Right lobe of liver (tissue), 6 donors: ENCODE results near the gene MRC2. TPM values are rescaled to one million over a fixed set of nuclear protein-coding genes. Genes with fewer than 3 reads are reported as not detected.

Experiments used
- ATAC-seq, 4 donors: fragments of 200-7000 bp; cut with Tn5 transposase; one replicate each; pipeline ENCODE4 v1.9.1; 2020; ENCODE audit warnings: mild to moderate bottlenecking in 4 of 4, moderate library complexity in 4 of 4
- DNase-seq, 3 donors: peaks; one replicate each; pipeline ENCODE4 v3.0.0-alpha.2; 2020
- H3K27ac ChIP-seq, 3 donors: fragments of 200-600 bp; one replicate each; pipeline ENCODE4 v1.8.0; 2022
- H3K27me3 ChIP-seq, 2 donors: fragments of 200-600 bp; one replicate each; pipeline ENCODE4 v1.8.0; 2022
- H3K36me3 ChIP-seq, 4 donors: fragments of 200-600 bp; sonication (generic) in 1 of 4; one replicate each; pipeline versions ENCODE4 v1.5.1 to v1.8.0; 2017 to 2022; ENCODE audit warnings: control low read depth in 1 of 4
- H3K4me1 ChIP-seq, 4 donors: fragments of 200-600 bp; sonication (generic) in 1 of 4; one replicate each; pipeline versions ENCODE4 v1.5.1 to v1.8.0; 2017 to 2022; ENCODE audit warnings: control low read depth in 1 of 4
- H3K4me3 ChIP-seq, 3 donors: fragments of 200-600 bp; one replicate each; pipeline ENCODE4 v1.8.0; 2022
- H3K9me3 ChIP-seq, 4 donors: fragments of 200-600 bp; sonication (generic) in 1 of 4; one replicate each; pipeline versions ENCODE4 v1.5.1 to v1.8.0; 2017 to 2022; ENCODE audit warnings: control low read depth in 1 of 4
- CTCF ChIP-seq, 4 donors: fragments of 200-600 bp in 3 of 4; fragments of 450-650 bp in 1 of 4; IDR thresholded peaks; one replicate each; pipeline versions ENCODE4 v1.5.1 to v1.8.0; 2016 to 2022; ENCODE audit warnings: antibody characterized with exemption in 4 of 4, mild to moderate bottlenecking in 2 of 4
- POLR2A ChIP-seq: fragments of 450-650 bp; IDR thresholded peaks from one replicate; pipeline ENCODE4 v1.6.1; 2017; ENCODE audit warnings: antibody characterized with exemption, mild to moderate bottlenecking
- WGBS: methylation state at CpG from one replicate; pipeline ENCODE4 v1.1.6; 2018; ENCODE audit warnings: low coverage, low lambda C conversion rate; ENCODE audit not compliant: insufficient coverage; ENCODE audit errors: missing lambda C conversion rate; 5-methylcytosine and 5-hydroxymethylcytosine counted together
- intact Hi-C, 2 donors: fragments of 100-400 bp; cut with DNase I; formaldehyde crosslinking; loops; one replicate each; pipeline versions ENCODE4 v1.11.2 to v1.14.1; 2022
- total RNA-seq, 6 experiments: library from RNA; depleted of rRNA in 2 of 6; stranded (reverse); fragments of >200 nt in 2 of 6; fragmentation: NEBNext Ultra II Directional in 3 of 6; extraction: Animal tissue kit (Norgen Biotek cat#: 25700) in 3 of 6; gene quantifications; one replicate each; pipeline versions ENCODE4 v1.1.0 to v1.2.4, GENCODE V29; 2016 to 2023
- donor health status: DM: no; HTN: yes; CAD: no.
- donor health status: DM: no; HTN: no; CAD: no.
- donor health status: DM: no; HTN: no; CAD: no.
- donor health status: DM: no; HTN: yes; CAD: no.
- donor health status: DM: no; HTN: yes; CAD: no.

Gene MRC2
- total RNA-seq, 6 experiments from 2014 or later = 1.7 to 7.4 (median 3.8) TPM

GRCh38 chr17:62676952-62677596 lies 49.6 kb downstream of the MRC2 start:
- Histone ChIP-seq H3K4me3 (no peak overlapping the region), H3K36me3 (no peaks in the 10 kb centered on the region), H3K4me1 (no peaks in the 10 kb centered on the region), H3K27me3 (no peaks in the 10 kb centered on the region), H3K27ac (no peak overlapping the region), H3K9me3 (no peaks in the 10 kb centered on the region)
- ATAC-seq = no peak
- DNase-seq = no peak
- 61% methylated on average over 2 of the region's 18 CpGs for WGBS
- intact Hi-C loops = no loop called here
- TF ChIP-seq CTCF (IDR thresholded peaks at IDR 0.05) (no peak), POLR2A (no peak)

- Histone ChIP-seq H3K4me1 (no peaks in the 10 kb centered on the region), H3K4me3 (no peak overlapping the region), H3K27me3 (no peaks in the 10 kb centered on the region), H3K9me3 (no peaks in the 10 kb centered on the region), H3K36me3 (no peaks in the 10 kb centered on the region), H3K27ac (no peak overlapping the region)
- no peak for TF ChIP-seq POLR2A
- no peak for TF ChIP-seq CTCF (IDR thresholded peaks at IDR 0.05)
- ATAC-seq (no peak), DNase-seq (no peak)
- WGBS = 100% methylated on average over 2 of the region's 10 CpGs
- intact Hi-C loops = no loop called here
Measured at GRCh38 chr17:62678214-62678919, 50.9 kb downstream of the MRC2 start.

DNA sequence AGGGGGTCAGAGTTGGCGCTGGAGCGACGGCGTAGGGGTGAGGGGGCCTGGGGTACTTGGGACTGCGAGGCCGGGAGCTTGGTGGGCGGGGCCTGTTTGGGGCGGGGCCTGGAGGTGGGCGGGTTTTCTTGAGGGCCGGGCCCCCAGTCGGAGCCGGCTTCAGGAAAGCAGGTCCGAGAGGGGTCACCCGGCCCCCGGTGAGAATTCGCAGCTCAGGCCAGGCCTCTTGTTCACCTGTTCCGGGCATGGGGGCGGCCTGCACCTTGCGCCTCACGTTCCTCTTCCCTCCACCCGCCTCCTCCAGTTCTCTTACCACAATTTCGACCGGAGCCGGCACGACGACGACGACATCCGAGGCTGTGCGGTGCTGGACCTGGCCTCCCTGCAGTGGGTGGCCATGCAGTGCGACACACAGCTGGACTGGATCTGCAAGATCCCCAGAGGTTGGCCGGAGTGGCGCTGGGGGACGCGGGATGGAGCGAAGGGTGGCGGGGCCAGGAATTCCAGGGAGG lies 52.5 kb downstream of the MRC2 start:
- no peaks in the 10 kb centered on the region for H3K9me3 ChIP-seq
- H3K36me3 ChIP-seq = no peaks in the 10 kb centered on the region
- TF ChIP-seq POLR2A (no peak), CTCF (IDR thresholded peaks at IDR 0.05) (no peak)
- WGBS = 72% methylated on average over 5 of the region's 37 CpGs
- DNase-seq = no peak
- H3K27me3 ChIP-seq = no peaks in the 10 kb centered on the region
- no peak overlapping the region for H3K27ac ChIP-seq
- intact Hi-C loops = no loop called here
- no peak for ATAC-seq
- no peak overlapping the region for H3K4me3 ChIP-seq
- no peaks in the 10 kb centered on the region for H3K4me1 ChIP-seq

- WGBS = no CpG with 5 or more reads among the region's 36 CpGs
Measured at GRCh38 chr17:62680541-62681052, 53.1 kb downstream of the MRC2 start.

More at GRCh38 chr17:62680541-62681052, 53.1 kb downstream of the MRC2 start:
- H3K9me3 ChIP-seq = no peaks in the 10 kb centered on the region
- no peaks in the 10 kb centered on the region for H3K4me1 ChIP-seq
- intact Hi-C loops = no loop called here
- no peak for ATAC-seq
- no peak for TF ChIP-seq CTCF (IDR thresholded peaks at IDR 0.05)
- TF ChIP-seq POLR2A = no peak
- DNase-seq = no peak
- no peak overlapping the region for H3K4me3 ChIP-seq
- no peaks in the 10 kb centered on the region for H3K36me3 ChIP-seq
- H3K27me3 ChIP-seq = no peaks in the 10 kb centered on the region
- no peak overlapping the region for H3K27ac ChIP-seq
